ENCODE data around the gene CCNJL.

CCNJL gene

GRCh38 chr5:160221082-160221481 lies 91.3 kb downstream of the CCNJL start:
- no peak for DNase-seq (ENCODE audit: low read depth)

- DNase-seq (ENCODE audit: low read depth): no peak
Observed at GRCh38 chr5:160219356-160219755, 93.0 kb downstream of the CCNJL start.

GRCh38 chr5:160213537-160213936 lies 98.8 kb downstream of the CCNJL start:
- DNase-seq (ENCODE audit: low read depth): no peak

- no peak for DNase-seq (ENCODE audit: low read depth)
Observed at GRCh38 chr5:160211352-160211751, 101.0 kb downstream of the CCNJL start.

GRCh38 chr5:160210606-160211005 lies 101.8 kb downstream of the CCNJL start:
- no peak for DNase-seq (ENCODE audit: low read depth)

- no peak for DNase-seq (ENCODE audit: low read depth)
Observed at GRCh38 chr5:160209917-160210316, 102.4 kb downstream of the CCNJL start.

- no peak for DNase-seq (ENCODE audit: low read depth)
Observed at GRCh38 chr5:160207061-160207460, 105.3 kb downstream of the CCNJL start.

Data from activated T-cell treated with anti-CD3 and anti-CD28 coated beads for 24 hours (primary cell).